Measurements from ENCODE around the gene LEO1.
"Not testable (repeated sequence)": the region's sequence is repeated elsewhere in the genome, so short reads cannot be mapped to it uniquely, and the experiment has no call there.

LEO1 gene

GRCh38 chr15:52005748-52006701, 34.4 kb upstream of the LEO1 start:
- Histone ChIP-seq H3K9me3 (ENCODE audit: low read length) (peaks cover 6% of the 10 kb centered on the region; the same call in 1 of the 2 replicates), H3K9me2 (ENCODE audit: low read depth, low read length) (no peaks in the 10 kb centered on the region), H3K79me2 (ENCODE audit: insufficient read depth, low read length) (no peaks in the 10 kb centered on the region), H3K27me3 (ENCODE audit: insufficient read depth, low read length) (no peaks in the 10 kb centered on the region), H3K27ac (ENCODE audit: low read depth, low read length, poor library complexity, severe bottlenecking) (no peak overlapping the region), H3K36me3 (ENCODE audit: insufficient read depth, low read length) (no peaks in the 10 kb centered on the region), H3F3A (ENCODE audit: insufficient read depth, low read length) (no peaks in the 10 kb centered on the region), H3K4me1 (ENCODE audit: insufficient read depth, low read length, severe bottlenecking) (peaks cover 26% of the 10 kb centered on the region), H2AFZ (ENCODE audit: low read length) (no peak overlapping the region), H3K4me2 (ENCODE audit: low read length) (no peak overlapping the region), H4K20me1 (ENCODE audit: insufficient read depth, low read length) (no peaks in the 10 kb centered on the region), H3K4me3 (ENCODE audit: low read depth, low read length, poor library complexity, severe bottlenecking) (no peak overlapping the region), H3K9ac (ENCODE audit: low read length) (no peak overlapping the region)
- TF ChIP-seq, protein P1, sequence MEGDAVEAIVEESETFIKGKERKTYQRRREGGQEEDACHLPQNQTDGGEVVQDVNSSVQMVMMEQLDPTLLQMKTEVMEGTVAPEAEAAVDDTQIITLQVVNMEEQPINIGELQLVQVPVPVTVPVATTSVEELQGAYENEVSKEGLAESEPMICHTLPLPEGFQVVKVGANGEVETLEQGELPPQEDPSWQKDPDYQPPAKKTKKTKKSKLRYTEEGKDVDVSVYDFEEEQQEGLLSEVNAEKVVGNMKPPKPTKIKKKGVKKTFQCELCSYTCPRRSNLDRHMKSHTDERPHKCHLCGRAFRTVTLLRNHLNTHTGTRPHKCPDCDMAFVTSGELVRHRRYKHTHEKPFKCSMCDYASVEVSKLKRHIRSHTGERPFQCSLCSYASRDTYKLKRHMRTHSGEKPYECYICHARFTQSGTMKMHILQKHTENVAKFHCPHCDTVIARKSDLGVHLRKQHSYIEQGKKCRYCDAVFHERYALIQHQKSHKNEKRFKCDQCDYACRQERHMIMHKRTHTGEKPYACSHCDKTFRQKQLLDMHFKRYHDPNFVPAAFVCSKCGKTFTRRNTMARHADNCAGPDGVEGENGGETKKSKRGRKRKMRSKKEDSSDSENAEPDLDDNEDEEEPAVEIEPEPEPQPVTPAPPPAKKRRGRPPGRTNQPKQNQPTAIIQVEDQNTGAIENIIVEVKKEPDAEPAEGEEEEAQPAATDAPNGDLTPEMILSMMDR (IDR thresholded peaks at IDR 0.05; ENCODE audit: low read length), result no peak
- no peak for TF ChIP-seq EZH2 (IDR thresholded peaks at IDR 0.05; ENCODE audit: borderline replicate concordance, low read length)

DNA sequence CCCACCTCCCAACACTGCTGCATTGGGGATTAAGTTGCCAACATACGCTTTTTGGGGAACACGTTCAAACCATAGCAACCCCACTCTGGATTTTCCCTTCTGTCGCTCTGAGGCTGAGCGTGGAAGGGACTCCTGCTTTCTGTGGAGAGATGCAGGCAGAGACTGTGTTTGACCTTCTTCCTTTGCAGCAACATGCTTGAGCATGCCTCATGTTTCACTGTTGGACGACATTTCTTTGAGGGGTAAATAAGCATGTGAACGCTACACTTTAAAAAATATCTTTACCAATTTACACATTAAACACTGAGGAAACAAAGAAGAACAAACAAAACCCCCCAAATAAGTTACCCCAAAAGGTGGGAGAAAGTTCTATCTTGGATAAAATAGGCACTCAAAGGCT, 33.2 kb upstream of the LEO1 start:
- H3K79me2 ChIP-seq (ENCODE audit: insufficient read depth, low read length), result no peaks in the 10 kb centered on the region
- no peak overlapping the region for H3K9ac ChIP-seq (ENCODE audit: low read length)
- no peak overlapping the region for H3K4me2 ChIP-seq (ENCODE audit: low read length)
- H3K9me2 ChIP-seq (ENCODE audit: low read depth, low read length), result no peaks in the 10 kb centered on the region
- no peak for TF ChIP-seq EZH2 (IDR thresholded peaks at IDR 0.05; ENCODE audit: borderline replicate concordance, low read length)
- TF ChIP-seq, protein P1 (IDR thresholded peaks at IDR 0.05; ENCODE audit: low read length), result no peak
- H3K27ac ChIP-seq (ENCODE audit: low read depth, low read length, poor library complexity, severe bottlenecking), result no peak overlapping the region
- no peaks in the 10 kb centered on the region for H4K20me1 ChIP-seq (ENCODE audit: insufficient read depth, low read length)
- no peaks in the 10 kb centered on the region for H3F3A ChIP-seq (ENCODE audit: insufficient read depth, low read length)
- peaks cover 6% of the 10 kb centered on the region; the same call in 1 of the 2 replicates for H3K9me3 ChIP-seq (ENCODE audit: low read length)
- no peak overlapping the region for H2AFZ ChIP-seq (ENCODE audit: low read length)
- H3K27me3 ChIP-seq (ENCODE audit: insufficient read depth, low read length), result no peaks in the 10 kb centered on the region
- no peak overlapping the region for H3K4me3 ChIP-seq (ENCODE audit: low read depth, low read length, poor library complexity, severe bottlenecking)
- H3K4me1 ChIP-seq (ENCODE audit: insufficient read depth, low read length, severe bottlenecking), result peaks cover 23% of the 10 kb centered on the region
- no peaks in the 10 kb centered on the region for H3K36me3 ChIP-seq (ENCODE audit: insufficient read depth, low read length)

DNA sequence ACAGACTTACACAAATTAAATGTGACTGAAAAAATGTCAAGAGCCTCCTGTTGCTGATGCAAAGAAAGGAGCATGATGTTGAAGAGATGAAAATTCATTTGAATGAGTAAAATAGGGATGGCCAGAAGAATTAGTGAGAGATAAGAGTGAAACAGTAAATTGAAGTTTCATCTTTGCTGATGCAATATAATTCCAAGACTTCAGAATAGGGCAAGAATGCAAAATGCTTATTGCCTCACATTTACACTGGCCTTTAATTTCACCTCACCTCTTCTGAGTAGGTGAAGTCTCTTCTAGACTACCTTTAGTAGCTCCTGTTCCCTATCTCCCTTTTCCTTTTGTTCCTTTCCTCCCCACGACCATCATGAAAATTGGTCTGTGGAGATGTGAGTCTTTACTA, 32.1 kb upstream of the LEO1 start:
- H3K9ac ChIP-seq (ENCODE audit: low read length), result no peak overlapping the region
- no peaks in the 10 kb centered on the region for H3K79me2 ChIP-seq (ENCODE audit: insufficient read depth, low read length)
- peaks cover 16% of the 10 kb centered on the region for H3K4me1 ChIP-seq (ENCODE audit: insufficient read depth, low read length, severe bottlenecking)
- TF ChIP-seq EZH2 (IDR thresholded peaks at IDR 0.05; ENCODE audit: borderline replicate concordance, low read length), result no peak
- TF ChIP-seq, protein P1 (IDR thresholded peaks at IDR 0.05; ENCODE audit: low read length), result no peak
- H3K4me2 ChIP-seq (ENCODE audit: low read length), result no peak overlapping the region
- no peak overlapping the region for H2AFZ ChIP-seq (ENCODE audit: low read length)
- H4K20me1 ChIP-seq (ENCODE audit: insufficient read depth, low read length), result no peaks in the 10 kb centered on the region
- H3K9me3 ChIP-seq (ENCODE audit: low read length), result peaks cover 6% of the 10 kb centered on the region; the same call in 1 of the 2 replicates
- no peaks in the 10 kb centered on the region for H3K27me3 ChIP-seq (ENCODE audit: insufficient read depth, low read length)
- H3F3A ChIP-seq (ENCODE audit: insufficient read depth, low read length), result no peaks in the 10 kb centered on the region
- H3K4me3 ChIP-seq (ENCODE audit: low read depth, low read length, poor library complexity, severe bottlenecking), result no peak overlapping the region
- H3K27ac ChIP-seq (ENCODE audit: low read depth, low read length, poor library complexity, severe bottlenecking), result no peak overlapping the region
- H3K36me3 ChIP-seq (ENCODE audit: insufficient read depth, low read length), result no peaks in the 10 kb centered on the region
- no peaks in the 10 kb centered on the region for H3K9me2 ChIP-seq (ENCODE audit: low read depth, low read length)

- not testable (repeated sequence) for H3K9me3 ChIP-seq (ENCODE audit: low read length); H3F3A ChIP-seq (ENCODE audit: insufficient read depth, low read length); H3K9ac ChIP-seq (ENCODE audit: low read length); H3K36me3 ChIP-seq (ENCODE audit: insufficient read depth, low read length); H3K9me2 ChIP-seq (ENCODE audit: low read depth, low read length); H3K27ac ChIP-seq (ENCODE audit: low read depth, low read length, poor library complexity, severe bottlenecking); H3K4me2 ChIP-seq (ENCODE audit: low read length); H4K20me1 ChIP-seq (ENCODE audit: insufficient read depth, low read length); H2AFZ ChIP-seq (ENCODE audit: low read length); H3K79me2 ChIP-seq (ENCODE audit: insufficient read depth, low read length); H3K4me3 ChIP-seq (ENCODE audit: low read depth, low read length, poor library complexity, severe bottlenecking); H3K27me3 ChIP-seq (ENCODE audit: insufficient read depth, low read length)
- H3K4me1 ChIP-seq (ENCODE audit: insufficient read depth, low read length, severe bottlenecking), result peaks cover 10% of the 10 kb centered on the region
These were observed 31.5 kb upstream of the LEO1 start for GRCh38 chr15:52003089-52003488.
